ENCODE data around the gene RUNDC3A. TPM values are rescaled to one million over a fixed set of nuclear protein-coding genes. Genes with fewer than 3 reads are reported as not detected.
A peak's percentile ranks its signal among the peaks of the same experiment; 100 is the strongest.
"Not testable (repeated sequence)": the region's sequence is repeated elsewhere in the genome, so short reads cannot be mapped to it uniquely, and the experiment has no call there.

Gene RUNDC3A
- total RNA-seq, 1 donor from 2014 or later = 0.40 TPM

DNA sequence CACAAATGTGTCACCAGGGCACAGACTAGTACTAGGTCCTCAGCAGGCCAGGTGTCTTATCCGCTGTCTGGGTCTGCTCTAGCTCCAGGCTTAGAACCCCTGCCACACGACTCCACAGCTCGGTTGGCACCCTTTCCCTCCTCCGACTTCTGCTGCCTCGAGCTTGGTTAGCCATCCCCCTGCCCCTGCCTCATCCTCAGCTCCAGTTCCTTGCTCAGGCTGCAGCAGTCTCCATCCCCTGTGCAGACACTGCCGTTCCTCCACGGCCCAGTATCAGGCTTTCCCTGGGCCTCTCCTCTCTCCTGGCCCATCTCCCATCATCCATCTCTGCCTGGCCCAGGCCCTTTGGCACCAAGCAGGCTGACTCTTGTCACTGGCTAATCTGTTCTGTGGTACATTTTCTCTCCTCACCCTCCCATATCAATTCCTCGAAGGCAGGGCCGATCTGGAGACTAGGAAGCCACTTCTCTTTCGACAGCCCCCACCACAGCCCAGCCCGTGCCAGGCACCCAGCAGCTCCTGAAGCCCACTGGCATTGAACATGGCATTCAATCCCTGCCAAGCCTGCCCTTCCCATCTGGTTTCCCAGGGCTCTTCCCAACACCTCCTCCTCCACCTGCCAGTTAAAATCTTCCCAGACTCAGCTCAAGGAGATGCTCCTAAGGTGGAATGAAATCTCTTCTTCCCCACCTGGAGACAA, 35.3 kb downstream of the RUNDC3A start:
- DNase-seq (ENCODE audit: low read depth) = no peak

DNA sequence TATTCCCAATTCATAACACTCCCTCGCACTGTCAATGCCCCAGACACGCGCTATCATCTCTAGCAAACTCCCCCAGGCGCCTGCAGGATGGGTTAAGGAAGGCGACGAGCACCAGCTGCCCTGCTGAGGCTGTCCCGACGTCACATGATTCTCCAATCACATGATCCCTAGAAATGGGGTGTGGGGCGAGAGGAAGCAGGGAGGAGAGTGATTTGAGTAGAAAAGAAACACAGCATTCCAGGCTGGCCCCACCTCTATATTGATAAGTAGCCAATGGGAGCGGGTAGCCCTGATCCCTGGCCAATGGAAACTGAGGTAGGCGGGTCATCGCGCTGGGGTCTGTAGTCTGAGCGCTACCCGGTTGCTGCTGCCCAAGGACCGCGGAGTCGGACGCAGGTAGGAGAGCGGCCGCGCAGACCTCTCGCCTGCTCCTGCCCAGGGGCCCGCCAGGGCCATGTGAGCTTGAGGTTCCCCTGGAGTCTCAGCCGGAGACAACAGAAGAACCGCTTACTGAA, 36.6 kb downstream of the RUNDC3A start, which contains the start of gene GRN:
TSS of gene GRN (plus strand) at position 364 of the 515 bp plus-strand sequence. CDS start 3,863 bp downstream, outside the sequence.
- DNase-seq (ENCODE audit: low read depth) = peak; percentile 100

DNA sequence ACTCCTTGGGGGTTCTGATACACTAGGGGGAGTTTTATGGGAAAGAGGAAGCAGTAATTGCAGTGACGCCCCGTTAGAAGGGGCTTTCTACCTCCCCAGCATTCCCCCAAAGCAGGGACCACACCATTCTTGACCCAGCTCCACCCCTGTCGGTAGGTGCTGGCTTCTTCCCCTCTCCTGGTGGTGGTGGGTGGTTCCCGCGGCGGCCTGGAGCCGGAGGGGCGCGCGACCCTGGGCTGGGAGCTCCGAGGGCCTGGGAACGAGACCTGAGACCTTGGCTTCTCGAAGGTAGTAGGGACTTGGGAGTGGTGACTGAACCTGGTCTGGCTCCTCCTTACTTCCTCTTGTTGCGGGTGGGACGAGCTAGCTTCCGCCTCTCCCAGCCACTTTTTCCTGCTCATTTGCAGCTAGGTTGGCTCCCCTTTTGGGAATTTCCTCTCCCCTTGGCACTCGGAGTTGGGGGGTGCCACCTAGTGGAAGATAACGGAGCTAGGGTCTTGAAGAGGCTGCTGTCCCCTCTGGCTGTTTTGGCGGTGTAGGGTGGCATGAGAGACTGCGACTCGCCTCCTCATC, 37.1 kb downstream of the RUNDC3A start:
- DNase-seq (ENCODE audit: low read depth) = peak; percentile 82

DNA sequence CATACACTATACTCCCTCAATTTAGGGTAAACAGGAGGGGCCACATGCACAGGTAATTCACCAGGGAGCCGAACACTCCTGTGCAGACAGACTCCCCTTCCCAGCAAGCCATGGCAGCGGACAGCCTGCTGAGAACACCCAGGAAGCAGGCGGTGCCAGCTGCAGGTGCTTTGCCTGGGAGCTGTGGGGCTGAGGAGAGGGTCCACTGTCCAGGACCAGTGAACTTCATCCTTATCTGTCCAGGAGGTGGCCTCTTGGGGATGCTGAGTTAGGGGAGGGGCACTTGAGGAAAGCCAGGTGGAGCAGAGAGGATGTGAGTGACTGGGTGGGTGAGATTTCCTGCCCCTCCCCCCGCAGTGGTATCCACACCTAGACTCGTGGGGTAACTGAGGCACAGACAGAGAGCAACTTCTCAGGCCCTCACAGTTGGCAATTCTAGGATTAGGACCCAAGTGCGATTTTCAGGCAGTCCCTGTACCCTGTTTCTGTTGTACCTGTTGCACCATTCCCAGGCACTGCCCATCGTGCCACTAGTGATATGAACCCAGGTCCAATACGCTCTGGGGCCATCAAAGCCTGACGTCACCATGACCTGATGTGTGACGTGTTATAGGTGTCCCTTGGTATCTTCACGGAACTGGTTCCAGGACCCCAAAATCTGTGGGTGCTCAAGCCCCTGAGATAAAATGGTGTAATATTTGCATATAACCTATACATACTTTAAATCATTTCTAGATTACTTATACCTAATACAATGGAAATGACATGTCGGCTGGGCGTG, 37.9 kb downstream of the RUNDC3A start:
- DNase-seq (ENCODE audit: low read depth) = no peak

DNA sequence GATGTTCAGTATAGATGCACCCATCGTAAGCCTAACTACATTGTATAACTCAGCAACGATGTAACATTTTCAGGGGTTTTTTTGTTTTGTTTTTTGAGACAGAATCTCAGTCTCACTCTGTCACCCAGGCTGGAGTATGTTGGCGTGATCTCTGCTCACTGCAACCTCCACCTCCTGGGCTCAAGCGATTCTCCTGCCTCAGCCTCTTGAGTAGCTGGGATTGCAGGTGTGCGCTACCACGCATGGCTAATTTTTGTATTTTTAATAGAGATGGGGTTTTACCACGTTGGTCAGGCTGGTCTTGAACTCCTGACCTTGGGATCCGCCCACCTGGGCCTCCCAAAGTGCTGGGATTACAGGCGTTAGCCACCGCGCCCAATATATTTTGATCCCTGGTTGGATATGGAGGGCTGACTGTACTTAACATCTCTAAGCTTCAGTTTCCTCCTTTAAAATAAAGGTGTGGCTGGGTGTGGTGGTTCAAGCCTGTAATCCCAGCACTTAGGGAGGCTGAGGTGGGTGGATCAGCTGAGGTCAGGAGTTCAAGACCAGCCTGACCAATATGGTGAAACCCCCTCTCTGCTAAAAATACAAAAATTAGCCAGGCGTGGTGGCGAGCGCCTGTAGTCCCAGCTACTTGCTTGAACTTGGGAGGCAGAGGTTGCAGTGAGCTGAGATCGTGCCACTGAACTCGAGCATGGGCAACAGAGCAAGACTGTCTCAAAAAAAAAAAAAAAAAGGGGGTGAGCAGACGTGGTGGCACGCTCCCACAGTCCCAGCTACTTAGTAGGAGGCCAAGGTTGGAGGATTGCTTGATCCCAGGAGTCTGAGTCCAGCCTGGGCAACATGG, 39.0 kb downstream of the RUNDC3A start:
- DNase-seq (ENCODE audit: low read depth) = not testable (repeated sequence)

DNA sequence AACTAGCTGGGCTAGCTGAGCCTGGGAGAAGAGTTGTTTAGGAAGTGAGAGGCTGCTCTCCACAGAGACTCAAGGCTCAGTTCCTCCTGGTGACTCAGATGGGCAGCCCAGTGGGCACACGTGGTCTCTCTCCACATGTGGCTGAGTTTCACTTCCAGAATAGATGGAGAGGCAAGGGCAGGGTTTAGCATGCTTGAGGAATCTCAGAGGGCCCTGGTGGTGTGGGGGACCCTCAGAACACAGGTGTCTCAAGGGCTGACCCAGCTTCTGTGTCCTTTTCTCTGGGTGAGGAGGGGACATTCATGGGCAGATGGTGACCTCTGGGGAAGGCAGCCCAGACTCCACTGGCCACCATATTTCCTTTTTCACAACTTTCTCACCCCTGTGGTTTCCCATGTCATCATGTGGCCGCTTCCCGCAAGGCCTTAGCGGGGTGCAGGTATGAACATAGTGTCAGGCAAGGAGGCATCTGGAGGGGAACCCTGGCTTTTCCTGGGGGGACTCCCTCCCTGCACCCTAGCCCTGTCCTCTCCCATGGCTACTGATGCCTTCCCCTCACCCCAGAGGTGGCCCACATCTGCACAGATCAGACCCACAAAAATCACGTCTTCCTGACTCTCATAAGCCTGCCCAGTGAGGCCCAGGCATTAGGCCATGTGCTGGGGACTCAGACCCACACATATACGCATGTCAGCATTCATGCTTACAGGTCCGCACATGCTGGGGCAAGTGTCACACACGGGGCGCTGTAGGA, 40.0 kb downstream of the RUNDC3A start:
- DNase-seq (ENCODE audit: low read depth) = peak; percentile 67

DNA sequence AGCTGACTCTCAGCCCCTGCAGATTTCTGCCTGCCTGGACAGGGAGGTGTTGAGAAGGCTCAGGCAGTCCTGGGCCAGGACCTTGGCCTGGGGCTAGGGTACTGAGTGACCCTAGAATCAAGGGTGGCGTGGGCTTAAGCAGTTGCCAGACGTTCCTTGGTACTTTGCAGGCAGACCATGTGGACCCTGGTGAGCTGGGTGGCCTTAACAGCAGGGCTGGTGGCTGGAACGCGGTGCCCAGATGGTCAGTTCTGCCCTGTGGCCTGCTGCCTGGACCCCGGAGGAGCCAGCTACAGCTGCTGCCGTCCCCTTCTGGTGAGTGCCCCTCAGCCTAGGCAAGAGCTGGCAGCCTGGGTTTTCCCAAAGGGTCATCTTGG, 40.6 kb downstream of the RUNDC3A start:
- no peak for DNase-seq (ENCODE audit: low read depth)

DNA sequence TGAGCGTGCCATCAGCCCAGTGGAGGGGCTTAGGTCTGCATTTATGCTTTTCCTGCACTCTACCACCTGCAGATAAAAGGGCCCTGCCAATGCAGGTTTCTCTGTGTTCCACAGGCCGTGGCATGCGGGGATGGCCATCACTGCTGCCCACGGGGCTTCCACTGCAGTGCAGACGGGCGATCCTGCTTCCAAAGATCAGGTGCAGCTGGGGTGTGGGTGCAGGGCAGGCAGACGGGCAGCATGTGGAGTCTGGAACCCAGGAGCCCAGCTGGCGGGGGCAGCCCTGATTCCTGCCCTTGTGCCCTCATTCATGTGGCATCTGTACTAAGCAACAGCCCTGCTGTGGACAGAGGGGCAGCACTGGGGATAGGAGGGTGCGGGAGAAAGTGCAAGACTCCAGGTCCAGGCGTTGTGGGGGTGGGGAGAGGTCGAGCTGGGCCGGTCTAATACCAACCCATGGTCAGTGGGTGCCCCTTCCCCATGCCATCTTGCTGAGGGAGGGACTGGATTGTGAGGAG, 41.2 kb downstream of the RUNDC3A start:
- no peak for DNase-seq (ENCODE audit: low read depth)

DNA sequence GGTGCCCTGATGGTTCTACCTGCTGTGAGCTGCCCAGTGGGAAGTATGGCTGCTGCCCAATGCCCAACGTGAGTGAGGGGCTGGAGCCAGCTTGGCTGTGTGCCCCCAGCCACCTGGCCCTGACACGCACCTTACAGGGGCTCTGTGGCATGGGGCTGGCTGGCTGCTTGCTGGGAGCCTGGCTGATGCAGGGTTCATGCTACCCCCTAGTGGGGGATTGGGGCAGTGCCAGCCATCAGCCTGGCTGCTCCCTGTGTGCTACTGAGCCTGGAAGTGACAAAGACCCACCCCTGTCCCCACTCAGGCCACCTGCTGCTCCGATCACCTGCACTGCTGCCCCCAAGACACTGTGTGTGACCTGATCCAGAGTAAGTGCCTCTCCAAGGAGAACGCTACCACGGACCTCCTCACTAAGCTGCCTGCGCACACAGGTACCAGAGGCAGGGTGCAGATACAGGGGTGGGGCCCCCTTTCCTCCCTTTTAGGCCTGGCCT, 42.4 kb downstream of the RUNDC3A start:
- DNase-seq (ENCODE audit: low read depth) = peak; percentile 65

DNA sequence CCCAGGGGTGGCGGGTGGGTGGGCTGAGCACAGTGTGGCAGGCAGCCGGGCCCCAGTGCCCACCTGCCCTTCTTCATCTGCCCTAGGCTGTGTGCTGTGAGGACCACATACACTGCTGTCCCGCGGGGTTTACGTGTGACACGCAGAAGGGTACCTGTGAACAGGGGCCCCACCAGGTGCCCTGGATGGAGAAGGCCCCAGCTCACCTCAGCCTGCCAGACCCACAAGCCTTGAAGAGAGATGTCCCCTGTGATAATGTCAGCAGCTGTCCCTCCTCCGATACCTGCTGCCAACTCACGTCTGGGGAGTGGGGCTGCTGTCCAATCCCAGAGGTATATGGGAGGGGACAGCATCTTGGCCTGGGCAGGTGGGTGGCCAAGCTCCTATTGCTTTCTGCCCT, 43.1 kb downstream of the RUNDC3A start:
- DNase-seq (ENCODE audit: low read depth) = no peak

DNA sequence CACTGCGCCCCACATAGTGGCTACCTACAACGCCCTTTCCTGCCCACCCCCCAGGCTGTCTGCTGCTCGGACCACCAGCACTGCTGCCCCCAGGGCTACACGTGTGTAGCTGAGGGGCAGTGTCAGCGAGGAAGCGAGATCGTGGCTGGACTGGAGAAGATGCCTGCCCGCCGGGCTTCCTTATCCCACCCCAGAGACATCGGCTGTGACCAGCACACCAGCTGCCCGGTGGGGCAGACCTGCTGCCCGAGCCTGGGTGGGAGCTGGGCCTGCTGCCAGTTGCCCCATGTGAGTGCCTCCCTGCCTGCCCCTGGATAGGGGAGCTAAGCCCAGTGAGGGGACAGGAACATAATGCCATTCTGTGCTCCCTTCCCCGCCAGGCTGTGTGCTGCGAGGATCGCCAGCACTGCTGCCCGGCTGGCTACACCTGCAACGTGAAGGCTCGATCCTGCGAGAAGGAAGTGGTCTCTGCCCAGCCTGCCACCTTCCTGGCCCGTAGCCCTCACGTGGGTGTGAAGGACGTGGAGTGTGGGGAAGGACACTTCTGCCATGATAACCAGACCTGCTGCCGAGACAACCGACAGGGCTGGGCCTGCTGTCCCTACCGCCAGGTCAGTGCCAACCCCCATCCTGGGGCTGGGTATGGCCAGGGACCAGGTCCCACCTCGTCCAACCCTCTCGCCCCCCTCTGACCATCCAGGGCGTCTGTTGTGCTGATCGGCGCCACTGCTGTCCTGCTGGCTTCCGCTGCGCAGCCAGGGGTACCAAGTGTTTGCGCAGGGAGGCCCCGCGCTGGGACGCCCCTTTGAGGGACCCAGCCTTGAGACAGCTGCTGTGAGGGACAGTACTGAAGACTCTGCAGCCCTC, 43.8 kb downstream of the RUNDC3A start:
- no peak for DNase-seq (ENCODE audit: low read depth)

DNA sequence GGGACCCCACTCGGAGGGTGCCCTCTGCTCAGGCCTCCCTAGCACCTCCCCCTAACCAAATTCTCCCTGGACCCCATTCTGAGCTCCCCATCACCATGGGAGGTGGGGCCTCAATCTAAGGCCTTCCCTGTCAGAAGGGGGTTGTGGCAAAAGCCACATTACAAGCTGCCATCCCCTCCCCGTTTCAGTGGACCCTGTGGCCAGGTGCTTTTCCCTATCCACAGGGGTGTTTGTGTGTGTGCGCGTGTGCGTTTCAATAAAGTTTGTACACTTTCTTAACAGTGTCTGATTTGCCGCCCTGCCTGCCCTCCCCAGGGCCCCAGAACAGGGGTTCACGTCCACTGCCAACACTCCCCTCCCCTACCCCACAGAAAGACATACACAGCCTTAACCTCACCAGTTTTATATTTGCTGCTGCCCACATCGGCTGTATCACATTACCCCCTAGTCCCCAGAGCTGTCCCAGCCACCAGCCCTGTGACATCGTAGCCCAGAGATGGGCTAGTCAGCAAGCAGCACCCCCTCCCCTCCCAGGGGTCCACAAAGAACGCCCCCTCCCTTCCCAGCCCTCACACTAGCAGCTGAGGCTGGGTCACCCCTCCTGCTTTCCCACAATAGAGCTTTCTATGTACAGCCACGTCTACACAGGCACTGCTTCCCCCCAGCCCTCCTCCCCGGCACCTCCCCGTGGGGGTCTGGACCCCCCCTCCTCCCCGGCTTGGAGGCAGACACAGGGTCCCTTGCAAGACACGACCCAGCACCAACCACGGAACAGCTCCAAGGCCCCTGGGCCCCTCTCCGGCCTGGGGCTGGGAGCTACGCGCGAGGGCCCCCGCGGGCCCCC, 44.6 kb downstream of the RUNDC3A start:
- peak; percentile 74 for DNase-seq (ENCODE audit: low read depth)

DNA sequence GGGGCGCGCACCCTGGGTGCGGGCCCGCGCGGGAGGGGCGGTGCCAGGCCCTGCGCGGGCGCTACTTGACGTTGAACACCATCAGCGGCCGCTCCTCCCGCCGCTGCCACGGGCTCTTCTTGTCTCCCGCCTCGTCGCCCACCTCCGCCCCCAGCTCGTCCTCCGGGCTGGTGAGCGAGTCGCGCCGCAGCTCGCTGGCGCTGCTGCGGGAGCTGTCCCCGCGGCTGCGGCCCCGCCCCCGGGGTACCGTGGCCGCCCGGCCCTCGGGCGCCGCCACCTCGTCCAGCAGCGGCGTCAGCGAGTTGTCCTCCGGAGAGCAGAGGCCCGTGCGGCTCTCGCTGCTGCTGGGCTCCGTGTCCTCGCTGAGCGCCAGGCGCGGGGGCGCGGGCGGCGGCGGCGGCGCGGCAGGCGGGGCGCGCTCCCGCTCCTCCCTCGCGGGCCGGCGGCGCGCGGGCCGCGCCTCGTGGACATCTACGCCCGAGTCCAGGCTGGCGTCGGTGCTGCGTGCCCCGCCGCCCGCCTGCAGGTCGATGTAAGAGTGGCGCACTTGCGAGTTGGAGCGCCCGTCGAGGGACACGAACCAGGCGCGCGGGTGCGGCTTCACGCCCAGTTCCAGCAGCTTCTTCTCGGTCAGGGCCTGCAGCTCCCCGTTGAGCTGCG, 45.4 kb downstream of the RUNDC3A start:
- DNase-seq (ENCODE audit: low read depth) = no peak

DNA sequence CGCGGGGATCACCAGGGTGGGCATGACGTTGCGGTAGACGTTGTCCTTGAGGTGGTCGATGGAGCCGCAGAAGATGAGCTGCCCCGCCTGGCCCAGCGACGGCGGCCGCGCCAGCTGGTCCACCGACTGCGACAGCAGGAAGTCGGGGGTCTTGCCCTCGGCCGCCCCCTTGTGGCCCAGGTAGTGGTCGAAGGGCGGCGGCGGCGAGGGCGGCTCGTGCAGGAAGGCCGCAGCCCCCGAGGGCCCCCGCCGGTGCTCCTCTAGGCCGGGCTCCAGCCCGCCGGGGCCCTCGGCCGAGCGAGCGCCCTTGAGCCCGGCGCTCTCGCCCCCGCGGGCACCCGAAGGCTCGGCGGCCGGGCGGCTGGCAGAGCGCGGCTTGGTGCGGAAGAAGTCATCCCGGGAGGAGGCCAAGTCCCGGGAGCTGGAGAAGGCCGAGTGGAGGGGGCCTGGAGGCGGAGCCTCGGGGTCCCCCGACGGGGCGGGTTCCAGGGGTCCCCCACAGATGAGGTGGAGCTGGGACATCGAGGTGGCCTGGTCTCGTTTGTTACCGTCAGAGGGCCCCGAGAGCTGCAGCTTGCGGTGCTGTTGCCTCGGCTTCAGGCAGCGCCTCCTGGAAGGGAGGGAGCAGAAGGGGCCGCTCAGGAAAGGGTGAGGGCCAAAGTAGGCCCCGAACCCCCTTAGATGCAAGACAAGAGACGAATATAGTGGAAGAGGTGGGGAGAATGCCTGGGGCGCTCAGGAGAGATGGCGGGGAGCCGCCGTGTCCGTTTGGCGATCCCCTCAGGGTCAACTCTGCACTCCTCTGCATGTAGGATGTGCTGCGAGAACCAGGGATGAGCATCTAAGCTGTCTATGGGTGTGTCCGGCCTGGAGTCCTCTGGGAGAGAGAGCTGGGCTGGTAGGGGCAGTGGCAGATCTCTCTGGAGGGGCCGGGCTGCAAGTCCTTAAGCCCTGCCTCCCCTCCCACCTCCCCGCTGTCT, 46.5 kb downstream of the RUNDC3A start:
- DNase-seq (ENCODE audit: low read depth) = no peak

DNA sequence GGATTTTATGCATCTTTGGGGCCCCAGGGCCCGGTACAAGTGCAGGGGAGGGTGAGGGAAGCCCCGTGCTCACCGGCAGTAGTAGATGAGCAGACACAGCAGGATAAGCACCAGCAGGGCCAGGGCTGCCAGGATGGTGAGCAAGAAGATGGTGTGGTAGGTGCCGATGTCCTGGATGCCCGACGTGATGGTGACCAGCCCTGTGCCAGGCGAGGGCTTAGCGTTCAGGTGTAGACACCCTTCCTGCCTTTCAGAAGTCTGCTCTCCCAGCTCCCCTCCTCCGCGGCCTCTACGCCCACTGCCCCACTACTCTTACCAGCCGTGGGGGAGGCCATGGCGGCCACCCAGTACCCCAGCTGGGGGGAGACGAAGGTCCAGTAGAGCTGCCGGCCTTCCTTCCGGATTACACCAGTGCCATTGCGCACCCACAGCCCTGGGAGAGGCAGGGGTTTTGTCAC, 47.3 kb downstream of the RUNDC3A start:
- DNase-seq (ENCODE audit: low read depth) = no peak

DNA sequence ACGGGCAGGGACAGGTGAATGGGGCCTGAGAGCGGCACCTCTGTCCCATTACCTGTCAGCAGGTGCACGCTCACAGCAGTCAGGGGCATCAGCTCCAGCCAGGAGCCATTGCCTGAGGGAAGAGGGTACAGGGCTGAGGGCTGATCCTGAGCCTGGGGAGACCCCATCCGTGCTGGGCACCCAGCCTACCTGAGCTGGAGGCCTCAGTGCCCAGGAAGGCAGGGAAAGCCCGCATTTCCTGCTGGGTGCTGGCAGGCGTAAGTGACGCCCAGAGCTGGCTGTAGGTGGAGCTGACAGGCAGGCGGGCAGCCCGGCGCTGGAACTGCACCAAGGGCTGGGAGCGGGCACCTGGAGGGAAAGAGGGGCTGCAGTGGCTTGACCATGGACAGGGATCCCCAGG, 47.8 kb downstream of the RUNDC3A start:
- DNase-seq (ENCODE audit: low read depth) = no peak

Measured in myocyte (in vitro differentiated cells).